Neural cell (in vitro differentiated cells): ENCODE results near the gene DAD1.

Experiments used
- CTCF ChIP-seq: fragments of 450-650 bp; IDR thresholded peaks from 2 replicates; pipeline ENCODE4 v1.5.1; 2014; ENCODE audit warnings: antibody characterized with exemption, mild to moderate bottlenecking, moderate library complexity; ENCODE audit not compliant: poor library complexity, severe bottlenecking
- EP300 ChIP-seq: fragments of 450-650 bp; conservative IDR thresholded peaks from 2 replicates; pipeline ENCODE4 v1.6.1; 2014; ENCODE audit warnings: antibody characterized with exemption, mild to moderate bottlenecking, moderate library complexity; ENCODE audit not compliant: poor library complexity, severe bottlenecking
- EZH2 ChIP-seq: fragments of 200-600, 300-800 bp; shearing (Covaris generic), sonication (generic); IDR thresholded peaks from 2 replicates; pipeline ENCODE4 v1.6.1; 2014; ENCODE audit warnings: antibody characterized with exemption, low read length, borderline replicate concordance, mild to moderate bottlenecking; ENCODE audit not compliant: insufficient read depth, poor library complexity, severe bottlenecking
- MXI1 ChIP-seq: fragments of 450-650 bp; conservative IDR thresholded peaks from 2 replicates; pipeline ENCODE4 v1.6.1; 2014; ENCODE audit warnings: antibody characterized with exemption, mild to moderate bottlenecking; ENCODE audit not compliant: poor library complexity, severe bottlenecking
- POLR2AphosphoS5 ChIP-seq: IDR thresholded peaks from 2 replicates; pipeline ENCODE4 v1.6.1; 2012

GRCh38 chr14:22597771-22598098 lies 8.7 kb upstream of the DAD1 start:
- TF ChIP-seq CTCF (no peak), POLR2AphosphoS5 (no peak), EZH2 (no peak), MXI1 (no peak), EP300 (no peak)
